ENCODE measurements around the gene PRDM10.

PRDM10 gene

GRCh38 chr11:129943036-129943435, 59.6 kb downstream of the PRDM10 start:
- Histone ChIP-seq H3K9me3 (ENCODE audit: control insufficient read depth, low read length) (no peaks in the 10 kb centered on the region), H3K9ac (ENCODE audit: low read length) (no peak overlapping the region), H3K4me3 (ENCODE audit: low read length) (no peak overlapping the region), H3K27me3 (replicated peaks; ENCODE audit: control insufficient read depth, insufficient read depth, low read length) (no peaks in the 10 kb centered on the region), H3K4me1 (ENCODE audit: control insufficient read depth, insufficient read depth, low read length) (no peaks in the 10 kb centered on the region), H3K36me3 (ENCODE audit: control insufficient read depth, insufficient read depth, low read length, severe bottlenecking) (peaks cover 25% of the 10 kb centered on the region)
- no peak for DNase-seq (ENCODE audit: low read depth)

DNA sequence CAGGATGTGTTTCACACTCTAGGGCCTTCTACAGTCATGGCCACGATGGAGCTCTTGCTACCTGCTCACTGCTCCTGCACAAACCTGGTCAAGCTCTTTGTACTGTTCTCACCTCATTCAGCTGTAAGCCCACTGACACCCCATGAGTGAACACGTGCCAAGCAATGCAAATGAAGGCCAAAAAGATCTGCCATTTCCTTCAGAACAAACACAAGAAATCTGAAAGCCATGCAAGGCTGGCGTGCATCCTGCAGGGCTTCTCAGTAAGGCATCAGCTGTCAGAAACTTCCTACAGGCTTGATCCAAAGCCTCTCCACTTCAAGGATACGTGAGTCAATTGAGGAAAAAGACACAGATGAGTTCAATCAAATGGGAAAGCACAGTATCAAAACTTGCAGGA, 63.1 kb downstream of the PRDM10 start:
- no peak overlapping the region for H3K9ac ChIP-seq (ENCODE audit: low read length)
- H3K27me3 ChIP-seq (replicated peaks; ENCODE audit: control insufficient read depth, insufficient read depth, low read length): no peaks in the 10 kb centered on the region
- no peaks in the 10 kb centered on the region for H3K4me1 ChIP-seq (ENCODE audit: control insufficient read depth, insufficient read depth, low read length)
- H3K4me3 ChIP-seq (ENCODE audit: low read length): no peak overlapping the region
- H3K9me3 ChIP-seq (ENCODE audit: control insufficient read depth, low read length): no peaks in the 10 kb centered on the region
- H3K36me3 ChIP-seq (ENCODE audit: control insufficient read depth, insufficient read depth, low read length, severe bottlenecking): peaks cover 16% of the 10 kb centered on the region
- DNase-seq (ENCODE audit: low read depth): no peak

- no peaks in the 10 kb centered on the region for H3K4me1 ChIP-seq (ENCODE audit: control insufficient read depth, insufficient read depth, low read length)
- H3K36me3 ChIP-seq (ENCODE audit: control insufficient read depth, insufficient read depth, low read length, severe bottlenecking): peaks cover 16% of the 10 kb centered on the region
- no peak overlapping the region for H3K9ac ChIP-seq (ENCODE audit: low read length)
- no peak overlapping the region for H3K4me3 ChIP-seq (ENCODE audit: low read length)
- H3K27me3 ChIP-seq (replicated peaks; ENCODE audit: control insufficient read depth, insufficient read depth, low read length): no peaks in the 10 kb centered on the region
- no peak for DNase-seq (ENCODE audit: low read depth)
- H3K9me3 ChIP-seq (ENCODE audit: control insufficient read depth, low read length): no peaks in the 10 kb centered on the region
These were observed 63.9 kb downstream of the PRDM10 start for GRCh38 chr11:129938764-129939163.

DNA sequence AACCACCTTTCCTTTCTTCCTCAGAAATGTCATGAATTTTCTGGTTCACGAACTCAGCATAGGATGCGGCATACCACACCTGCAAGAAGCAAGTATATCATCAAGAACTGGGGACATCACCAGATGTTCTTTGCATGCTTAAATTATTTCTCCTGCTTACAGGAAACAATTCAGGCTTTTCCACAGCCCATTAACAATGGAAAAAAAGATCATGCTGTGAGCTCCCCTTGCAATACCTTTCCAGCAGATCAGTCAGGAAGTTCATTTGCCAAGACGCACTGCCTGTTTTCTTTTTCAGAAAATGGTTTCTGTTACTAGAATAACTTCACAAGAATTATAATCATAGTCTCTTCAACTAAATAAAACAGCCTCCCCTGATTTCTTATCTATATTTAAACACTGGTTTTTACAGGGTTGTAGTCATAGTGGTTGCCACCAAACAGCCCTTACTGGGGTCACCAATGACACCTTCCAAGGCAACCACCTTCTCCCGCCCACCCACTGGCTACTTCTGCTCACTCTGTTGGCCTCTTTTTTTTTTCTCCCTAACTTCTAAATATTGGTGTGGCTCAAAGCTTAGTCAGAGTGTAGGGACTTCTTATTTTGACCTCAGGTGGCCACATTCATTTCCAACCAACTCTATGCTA, 64.9 kb downstream of the PRDM10 start:
- no peak for DNase-seq (ENCODE audit: low read depth)
- no peak overlapping the region for H3K9ac ChIP-seq (ENCODE audit: low read length)
- no peaks in the 10 kb centered on the region for H3K9me3 ChIP-seq (ENCODE audit: control insufficient read depth, low read length)
- no peak overlapping the region for H3K4me3 ChIP-seq (ENCODE audit: low read length)
- no peaks in the 10 kb centered on the region for H3K4me1 ChIP-seq (ENCODE audit: control insufficient read depth, insufficient read depth, low read length)
- H3K36me3 ChIP-seq (ENCODE audit: control insufficient read depth, insufficient read depth, low read length, severe bottlenecking): peaks cover 16% of the 10 kb centered on the region
- no peaks in the 10 kb centered on the region for H3K27me3 ChIP-seq (replicated peaks; ENCODE audit: control insufficient read depth, insufficient read depth, low read length)

- DNase-seq (ENCODE audit: low read depth): no peak
- no peaks in the 10 kb centered on the region for H3K9me3 ChIP-seq (ENCODE audit: control insufficient read depth, low read length)
- H3K9ac ChIP-seq (ENCODE audit: low read length): no peak overlapping the region
- H3K36me3 ChIP-seq (ENCODE audit: control insufficient read depth, insufficient read depth, low read length, severe bottlenecking): peaks cover 4% of the 10 kb centered on the region
- H3K4me3 ChIP-seq (ENCODE audit: low read length): no peak overlapping the region
- H3K27me3 ChIP-seq (replicated peaks; ENCODE audit: control insufficient read depth, insufficient read depth, low read length): no peaks in the 10 kb centered on the region
- peaks cover 3% of the 10 kb centered on the region for H3K4me1 ChIP-seq (ENCODE audit: control insufficient read depth, insufficient read depth, low read length)
These were observed 66.9 kb downstream of the PRDM10 start for GRCh38 chr11:129935723-129936122.

DNA sequence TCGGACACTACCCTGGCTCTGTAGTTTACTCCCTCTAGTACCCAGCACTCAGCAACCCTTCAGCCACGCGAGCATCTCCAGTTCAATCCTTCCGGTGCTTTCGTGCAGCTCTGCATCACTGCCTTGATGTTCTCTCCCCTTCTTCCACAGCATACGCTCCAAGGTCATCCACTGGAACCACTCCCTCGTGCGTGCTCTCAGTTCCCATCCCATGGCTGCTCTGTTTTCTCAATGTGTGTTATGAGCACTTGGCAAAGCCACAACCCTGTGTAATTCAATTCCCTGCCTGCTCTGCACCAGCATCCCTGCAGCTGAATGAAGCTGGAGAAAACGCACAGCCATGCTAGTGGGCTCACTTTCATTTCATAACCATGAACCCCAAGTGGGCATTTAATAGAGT, 68.7 kb downstream of the PRDM10 start:
- DNase-seq (ENCODE audit: low read depth): no peak
- H3K27me3 ChIP-seq (replicated peaks; ENCODE audit: control insufficient read depth, insufficient read depth, low read length): no peaks in the 10 kb centered on the region
- H3K4me1 ChIP-seq (ENCODE audit: control insufficient read depth, insufficient read depth, low read length): peaks cover 8% of the 10 kb centered on the region
- no peak overlapping the region for H3K4me3 ChIP-seq (ENCODE audit: low read length)
- peaks cover 8% of the 10 kb centered on the region for H3K36me3 ChIP-seq (ENCODE audit: control insufficient read depth, insufficient read depth, low read length, severe bottlenecking)
- H3K9me3 ChIP-seq (ENCODE audit: control insufficient read depth, low read length): no peaks in the 10 kb centered on the region
- H3K9ac ChIP-seq (ENCODE audit: low read length): no peak overlapping the region

DNA sequence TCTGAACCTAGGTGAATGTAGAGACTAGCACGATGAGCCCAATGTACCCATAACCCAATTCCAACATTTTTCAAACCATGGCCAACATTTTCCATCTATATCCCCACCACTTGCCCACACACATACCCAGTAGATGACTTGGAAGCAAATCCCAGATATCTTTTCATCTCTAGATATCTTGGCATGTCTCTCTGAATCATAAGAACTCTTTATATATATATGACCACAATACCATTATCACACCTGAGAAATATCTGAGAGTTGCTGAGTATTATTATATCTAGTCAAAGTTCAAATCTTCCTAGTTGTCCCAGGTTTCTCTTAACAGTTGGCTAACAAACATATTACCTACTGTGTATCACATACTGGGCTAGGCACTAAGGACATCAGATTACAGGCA, 69.4 kb downstream of the PRDM10 start:
- Histone ChIP-seq H3K4me3 (ENCODE audit: low read length) (no peak overlapping the region), H3K4me1 (ENCODE audit: control insufficient read depth, insufficient read depth, low read length) (peaks cover 8% of the 10 kb centered on the region), H3K9me3 (ENCODE audit: control insufficient read depth, low read length) (no peaks in the 10 kb centered on the region), H3K36me3 (ENCODE audit: control insufficient read depth, insufficient read depth, low read length, severe bottlenecking) (peaks cover 8% of the 10 kb centered on the region), H3K9ac (ENCODE audit: low read length) (no peak overlapping the region), H3K27me3 (replicated peaks; ENCODE audit: control insufficient read depth, insufficient read depth, low read length) (no peaks in the 10 kb centered on the region)
- no peak for DNase-seq (ENCODE audit: low read depth)

- Histone ChIP-seq H3K36me3 (ENCODE audit: control insufficient read depth, insufficient read depth, low read length, severe bottlenecking) (peaks cover 8% of the 10 kb centered on the region), H3K4me3 (ENCODE audit: low read length) (no peak overlapping the region), H3K27me3 (replicated peaks; ENCODE audit: control insufficient read depth, insufficient read depth, low read length) (no peaks in the 10 kb centered on the region), H3K9me3 (ENCODE audit: control insufficient read depth, low read length) (no peaks in the 10 kb centered on the region), H3K9ac (ENCODE audit: low read length) (no peak overlapping the region), H3K4me1 (ENCODE audit: control insufficient read depth, insufficient read depth, low read length) (peaks cover 8% of the 10 kb centered on the region)
- no peak for DNase-seq (ENCODE audit: low read depth)
These were observed 70.1 kb downstream of the PRDM10 start for GRCh38 chr11:129932381-129933067.

GRCh38 chr11:129930743-129931142, 71.9 kb downstream of the PRDM10 start:
- DNase-seq (ENCODE audit: low read depth): no peak
- Histone ChIP-seq H3K36me3 (ENCODE audit: control insufficient read depth, insufficient read depth, low read length, severe bottlenecking) (peaks cover 8% of the 10 kb centered on the region), H3K9ac (ENCODE audit: low read length) (no peak overlapping the region)

GRCh38 chr11:129930296-129930695, 72.3 kb downstream of the PRDM10 start:
- Histone ChIP-seq H3K27me3 (replicated peaks; ENCODE audit: control insufficient read depth, insufficient read depth, low read length) (no peaks in the 10 kb centered on the region), H3K9ac (ENCODE audit: low read length) (no peak overlapping the region), H3K4me3 (ENCODE audit: low read length) (no peak overlapping the region), H3K9me3 (ENCODE audit: control insufficient read depth, low read length) (no peaks in the 10 kb centered on the region), H3K4me1 (ENCODE audit: control insufficient read depth, insufficient read depth, low read length) (peaks cover 8% of the 10 kb centered on the region), H3K36me3 (ENCODE audit: control insufficient read depth, insufficient read depth, low read length, severe bottlenecking) (peaks cover 8% of the 10 kb centered on the region)
- DNase-seq (ENCODE audit: low read depth): no peak

More at GRCh38 chr11:129930743-129931142, 71.9 kb downstream of the PRDM10 start:
- Histone ChIP-seq H3K4me3 (ENCODE audit: low read length) (no peak overlapping the region), H3K27me3 (replicated peaks; ENCODE audit: control insufficient read depth, insufficient read depth, low read length) (no peaks in the 10 kb centered on the region), H3K9me3 (ENCODE audit: control insufficient read depth, low read length) (no peaks in the 10 kb centered on the region), H3K4me1 (ENCODE audit: control insufficient read depth, insufficient read depth, low read length) (peaks cover 8% of the 10 kb centered on the region)

GRCh38 chr11:129929721-129930120, 72.9 kb downstream of the PRDM10 start:
- no peak overlapping the region for H3K9ac ChIP-seq (ENCODE audit: low read length)
- H3K36me3 ChIP-seq (ENCODE audit: control insufficient read depth, insufficient read depth, low read length, severe bottlenecking): peaks cover 8% of the 10 kb centered on the region
- H3K4me1 ChIP-seq (ENCODE audit: control insufficient read depth, insufficient read depth, low read length): peaks cover 8% of the 10 kb centered on the region
- H3K4me3 ChIP-seq (ENCODE audit: low read length): no peak overlapping the region
- H3K9me3 ChIP-seq (ENCODE audit: control insufficient read depth, low read length): no peaks in the 10 kb centered on the region
- no peaks in the 10 kb centered on the region for H3K27me3 ChIP-seq (replicated peaks; ENCODE audit: control insufficient read depth, insufficient read depth, low read length)
- no peak for DNase-seq (ENCODE audit: low read depth)

Data from adipocyte (in vitro differentiated cells).